Glomerular visceral epithelial cell (primary cell): ENCODE results near the gene TBX15.
A peak's percentile ranks its signal among the peaks of the same experiment; 100 is the strongest.

ENCODE experiments used
- DNase-seq: peaks from one replicate; pipeline ENCODE4 v3.0.0-alpha.2; 2016; ENCODE audit errors: extremely low spot score

Gene TBX15

GRCh38 chr1:119001181-119002027, 13.3 kb upstream of the TBX15 start:
- peak; percentile 46 for DNase-seq

GRCh38 chr1:119000371-119001180, 12.4 kb upstream of the TBX15 start:
- DNase-seq = no peak

GRCh38 chr1:118999348-119000071, 11.4 kb upstream of the TBX15 start:
- DNase-seq = no peak

GRCh38 chr1:118998171-118998570, 10.0 kb upstream of the TBX15 start:
- DNase-seq = no peak

- DNase-seq = no peak
Measured at GRCh38 chr1:118997225-118997624, 9.1 kb upstream of the TBX15 start.

- DNase-seq = peak; percentile 13
Measured at GRCh38 chr1:118995312-118996016, 7.3 kb upstream of the TBX15 start.

- no peak for DNase-seq
Measured at GRCh38 chr1:118993700-118994026, 5.5 kb upstream of the TBX15 start.

- no peak for DNase-seq
Measured at GRCh38 chr1:118992868-118993699, 4.9 kb upstream of the TBX15 start.

GRCh38 chr1:118992237-118992825, 4.2 kb upstream of the TBX15 start:
- DNase-seq = no peak

- no peak for DNase-seq
Measured at GRCh38 chr1:118991448-118991847, 3.3 kb upstream of the TBX15 start.

- no peak for DNase-seq
Measured at GRCh38 chr1:118990513-118991152, 2.5 kb upstream of the TBX15 start.

GRCh38 chr1:118989878-118990378, 1.8 kb upstream of the TBX15 start:
- DNase-seq = peak; percentile 66

- peak; percentile 42 for DNase-seq
Measured at GRCh38 chr1:118989006-118989815, 1.1 kb upstream of the TBX15 start.

GRCh38 chr1:118987468-118988185, 516 bp downstream of the TBX15 start:
- DNase-seq = peak; percentile 67

GRCh38 chr1:118986555-118987467, 1.3 kb downstream of the TBX15 start:
- peak; percentile 52 for DNase-seq

- DNase-seq = peak; percentile 42
Measured at GRCh38 chr1:118985640-118986554, 2.2 kb downstream of the TBX15 start.
